Cardiac muscle cell (in vitro differentiated cells and primary cell): ENCODE data around the gene ZNF12. TPM values are rescaled to one million over a fixed set of nuclear protein-coding genes. Genes with fewer than 3 reads are reported as not detected.
"Not testable (repeated sequence)": the region's sequence is repeated elsewhere in the genome, so short reads cannot be mapped to it uniquely, and the experiment has no call there.

Experiments
- DNase-seq, 2 donors: peaks; one replicate each; pipeline versions ENCODE4 v3.0.0 to v3.0.0-alpha.2; 2010 to 2017; ENCODE audit warnings: low read depth in 1 of 2, low spot score in 1 of 2
- H3K27ac ChIP-seq: fragments of 200-600 bp; sonication (generic); 2 replicates; pipeline ENCODE4 v1.5.1; 2016
- H3K27me3 ChIP-seq: fragments of 200-600 bp; sonication (generic); 2 replicates; pipeline ENCODE4 v1.6.0; 2016; ENCODE audit warnings: control low read depth
- H3K36me3 ChIP-seq: fragments of 200-600 bp; sonication (generic); 2 replicates; pipeline ENCODE4 v1.5.1; 2016; ENCODE audit warnings: control low read depth
- H3K4me1 ChIP-seq: fragments of 200-600 bp; sonication (generic); 2 replicates; pipeline ENCODE4 v1.8.1; 2017; ENCODE audit warnings: low read depth, mild to moderate bottlenecking, mixed run types
- H3K4me3 ChIP-seq: fragments of 200-600 bp; sonication (generic); 2 replicates; pipeline ENCODE4 v1.5.1; 2016; ENCODE audit warnings: mild to moderate bottlenecking
- H3K9me3 ChIP-seq: fragments of 200-600 bp; sonication (generic); 2 replicates; pipeline ENCODE4 v1.5.1; 2017; ENCODE audit warnings: low read depth, mild to moderate bottlenecking, control low read depth
- CTCF ChIP-seq: IDR thresholded peaks from 2 replicates; pipeline ENCODE4 v1.5.1; 2012; ENCODE audit warnings: low read depth, mild to moderate bottlenecking, low read length
- polyA plus RNA-seq: library from polyadenylated mRNA; unstranded; fragments of >200 nt; fragmentation: Nextera tagmentation; extraction: Ambion mirVana; gene quantifications from 2 replicates; pipeline ENCODE4 v1.2.1, GENCODE V29; 2016
- total RNA-seq: library from RNA; depleted of rRNA; stranded (reverse); fragments of >200 nt; gene quantifications from 2 replicates; pipeline ENCODE4 v1.2.3, GENCODE V29; 2016

Gene ZNF12
- total and polyA plus RNA-seq, 2 experiments from 2014 or later = 16.8 to 31.6 TPM

- TF ChIP-seq CTCF = no peak
- no peaks in the 10 kb centered on the region for H3K4me1 ChIP-seq
- H3K36me3 ChIP-seq = peaks cover 92% of the 10 kb centered on the region
- peaks cover 26% of the 10 kb centered on the region for H3K9me3 ChIP-seq
- no peaks in the 10 kb centered on the region for H3K27me3 ChIP-seq
- no peak overlapping the region for H3K27ac ChIP-seq
- H3K4me3 ChIP-seq = no peak overlapping the region
- DNase-seq = no peak
These were observed 15.1 kb downstream of the ZNF12 start for GRCh38 chr7:6691609-6692106.

- no peak overlapping the region for H3K27ac ChIP-seq
- DNase-seq = no peak
- H3K27me3 ChIP-seq = no peaks in the 10 kb centered on the region
- peaks cover 86% of the 10 kb centered on the region for H3K36me3 ChIP-seq
- H3K4me3 ChIP-seq = no peak overlapping the region
- no peak for TF ChIP-seq CTCF
- H3K4me1 ChIP-seq = no peaks in the 10 kb centered on the region
- peaks cover 26% of the 10 kb centered on the region for H3K9me3 ChIP-seq
These were observed 15.6 kb downstream of the ZNF12 start for GRCh38 chr7:6691103-6691502.

GRCh38 chr7:6680146-6680545, 26.6 kb downstream of the ZNF12 start:
- Histone ChIP-seq H3K9me3 (no peaks in the 10 kb centered on the region), H3K36me3 (no peaks in the 10 kb centered on the region), H3K27me3 (no peaks in the 10 kb centered on the region), H3K4me3 (no peak overlapping the region), H3K4me1 (no peaks in the 10 kb centered on the region), H3K27ac (no peak overlapping the region)
- no peak for TF ChIP-seq CTCF
- DNase-seq = no peak

- H3K4me1 ChIP-seq = no peaks in the 10 kb centered on the region
- no peak for TF ChIP-seq CTCF
These were observed 30.8 kb downstream of the ZNF12 start for GRCh38 chr7:6675807-6676405.

GRCh38 chr7:6670851-6671250, 35.9 kb downstream of the ZNF12 start:
- not testable (repeated sequence) for H3K4me3 ChIP-seq, H3K9me3 ChIP-seq, H3K4me1 ChIP-seq, H3K27me3 ChIP-seq, H3K27ac ChIP-seq, H3K36me3 ChIP-seq, DNase-seq

More at GRCh38 chr7:6675807-6676405, 30.8 kb downstream of the ZNF12 start:
- Histone ChIP-seq H3K27ac (no peak overlapping the region), H3K4me3 (no peak overlapping the region), H3K27me3 (no peaks in the 10 kb centered on the region), H3K9me3 (no peaks in the 10 kb centered on the region), H3K36me3 (no peaks in the 10 kb centered on the region)
- no peak for DNase-seq

- H3K27ac ChIP-seq = no peak overlapping the region
- H3K4me3 ChIP-seq = no peak overlapping the region
- H3K9me3 ChIP-seq = no peaks in the 10 kb centered on the region
- DNase-seq = no peak
- no peaks in the 10 kb centered on the region for H3K4me1 ChIP-seq
- no peak for TF ChIP-seq CTCF
- H3K27me3 ChIP-seq = no peaks in the 10 kb centered on the region
- H3K36me3 ChIP-seq = peaks cover 14% of the 10 kb centered on the region
These were observed 48.0 kb downstream of the ZNF12 start for GRCh38 chr7:6658618-6659345.
